Fibroblast of skin of right biceps (primary cell): ENCODE results near the gene TP73.

ENCODE experiments used
- DNase-seq: peaks from one replicate; pipeline ENCODE4 v3.0.0-alpha.2; 2013

The TP73 gene

GRCh38 chr1:3691421-3692204, 39.3 kb downstream of the TP73 start:
- no peak for DNase-seq

DNA sequence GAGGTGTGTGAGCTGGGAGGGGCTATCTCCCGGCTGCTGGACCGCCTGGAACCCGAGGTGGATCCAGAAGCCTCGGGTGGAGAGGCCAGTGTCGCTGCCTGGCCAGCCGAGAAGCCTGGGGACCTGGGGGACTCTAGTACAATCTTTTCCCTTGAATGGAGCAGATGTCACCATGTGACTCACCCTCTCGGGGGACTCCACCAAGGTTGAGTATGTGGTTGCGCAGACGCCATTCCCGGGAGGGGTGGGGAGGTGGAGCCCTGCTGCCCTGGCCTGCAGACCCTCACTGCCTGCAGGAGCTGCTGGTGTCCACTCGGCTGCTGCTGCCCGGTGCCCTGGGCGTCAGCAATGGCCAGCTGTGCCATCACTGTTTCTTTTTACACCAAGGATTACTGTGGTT, 40.3 kb downstream of the TP73 start:
- no peak for DNase-seq

- DNase-seq, result no peak
Measured at GRCh38 chr1:3693321-3693720, 41.0 kb downstream of the TP73 start.

DNA sequence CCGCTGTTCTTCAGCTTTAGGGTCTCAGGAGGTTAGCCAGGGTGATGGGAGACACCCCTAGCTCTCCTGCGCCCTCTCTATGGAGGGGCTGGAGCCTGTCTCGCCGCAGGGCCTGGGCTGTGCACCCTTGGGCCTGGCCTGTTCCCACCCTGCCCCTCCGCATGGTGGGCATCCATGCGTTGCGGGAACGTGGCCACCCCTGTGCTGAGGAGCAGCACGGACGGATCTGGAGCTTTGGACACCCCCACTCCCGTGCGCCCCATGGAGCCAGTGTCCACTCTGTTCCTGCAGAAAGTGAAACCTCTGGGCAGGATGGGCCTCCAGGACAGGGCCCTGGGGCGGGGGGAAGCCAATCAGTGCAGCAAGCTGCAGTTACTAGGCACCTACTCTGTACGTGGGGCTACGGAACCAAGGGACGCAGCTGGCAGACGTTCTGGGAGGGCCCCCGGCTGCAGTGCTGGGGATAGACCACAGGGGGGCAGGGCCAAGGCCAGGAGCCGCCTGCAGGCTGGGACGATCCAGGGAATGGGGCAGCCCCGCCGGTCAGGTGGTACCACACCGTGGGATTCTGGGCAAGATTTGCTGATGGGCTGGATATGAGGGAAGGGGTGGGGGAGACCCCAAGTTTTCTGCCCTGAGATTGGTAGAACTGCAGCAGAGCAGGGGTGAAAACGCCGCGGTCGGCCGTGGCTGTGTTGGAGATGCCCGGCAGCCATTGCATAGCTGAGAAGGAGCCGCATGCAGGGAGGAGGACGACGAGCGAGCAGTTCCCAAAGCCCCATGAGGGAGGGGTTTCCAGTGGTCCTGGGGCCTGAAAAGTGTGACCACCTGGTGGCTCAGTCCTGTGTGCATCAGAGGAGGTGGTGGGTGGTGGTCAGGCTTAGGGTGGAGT, 43.3 kb downstream of the TP73 start:
- peak; percentile 3 for DNase-seq

DNA sequence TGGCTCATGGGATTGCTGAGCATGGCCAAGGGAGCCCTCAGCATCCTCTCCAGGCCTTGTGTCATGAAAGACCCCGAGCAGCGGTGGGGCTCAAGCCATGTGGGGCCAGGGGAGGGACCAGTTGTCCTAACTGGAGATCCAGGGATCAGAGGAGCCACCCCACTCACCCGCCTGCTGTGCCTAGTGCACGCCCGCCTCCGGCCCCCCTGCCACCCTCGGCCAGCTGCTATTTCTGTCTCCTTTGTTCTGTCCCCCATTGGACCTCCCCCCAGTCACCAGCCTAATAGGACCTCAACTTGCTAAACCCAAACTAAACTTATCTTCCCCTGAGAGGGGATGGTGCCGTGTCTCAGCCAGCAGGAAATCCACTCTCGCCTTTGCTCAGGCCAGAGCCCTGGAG, 44.4 kb downstream of the TP73 start:
- no peak for DNase-seq

GRCh38 chr1:3697104-3697503, 44.8 kb downstream of the TP73 start:
- DNase-seq, result no peak

DNA sequence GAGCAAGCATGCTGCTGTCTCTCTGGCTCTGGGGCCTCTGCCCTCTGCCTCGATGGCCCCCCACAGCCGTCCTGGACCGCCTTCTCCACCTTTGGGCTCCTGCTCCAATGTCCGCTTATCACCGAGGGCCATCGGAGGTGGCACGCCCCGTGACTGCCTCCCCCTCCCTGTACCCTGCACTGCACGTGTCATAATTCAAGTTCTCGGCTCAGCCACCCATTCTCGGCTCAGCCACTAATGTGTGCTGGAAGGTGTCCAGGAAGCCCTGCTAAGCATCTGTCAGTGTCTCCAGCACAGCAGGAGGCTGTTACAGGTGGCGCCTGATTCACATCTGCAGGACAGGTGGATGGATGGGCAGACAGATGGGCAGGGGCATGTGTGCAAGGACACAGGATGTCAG, 45.5 kb downstream of the TP73 start:
- DNase-seq, result no peak

DNA sequence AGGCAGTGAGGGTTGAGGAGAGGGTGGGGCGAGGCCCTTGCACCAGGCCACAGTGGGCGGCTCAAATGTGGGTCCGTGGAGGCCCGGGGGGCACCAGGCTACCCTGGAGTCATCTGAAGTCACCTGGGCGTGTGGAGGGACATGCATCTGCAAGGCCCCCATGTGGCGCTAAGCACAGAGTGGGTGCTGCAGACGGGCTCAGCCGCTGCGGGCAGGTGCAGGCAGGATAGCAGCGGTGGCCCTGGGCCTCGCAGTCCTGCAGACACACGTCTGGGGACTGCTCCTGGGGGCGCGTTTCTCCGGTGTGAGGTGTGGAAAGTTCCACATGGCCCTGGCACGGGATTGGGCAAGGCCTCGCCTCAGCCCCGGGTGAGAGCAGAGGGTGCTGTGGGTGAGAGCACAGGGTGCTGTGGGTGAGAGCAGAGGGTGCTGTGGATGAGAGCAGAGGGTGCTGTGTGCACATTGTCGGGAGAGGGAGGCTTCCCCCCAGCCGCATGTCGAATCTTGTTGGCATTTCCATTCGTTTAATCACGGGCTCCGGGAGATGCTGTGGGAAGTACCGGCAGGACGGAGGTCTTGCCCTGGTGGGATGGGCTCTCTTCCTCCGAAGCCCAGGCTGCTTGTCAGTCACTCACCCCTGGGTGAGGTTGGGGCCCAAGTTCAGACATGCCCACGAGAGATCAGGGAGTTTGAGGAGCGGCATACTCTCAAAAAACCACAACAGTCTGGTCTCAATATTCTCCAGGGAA, 46.5 kb downstream of the TP73 start:
- no peak for DNase-seq

GRCh38 chr1:3699596-3699995, 47.3 kb downstream of the TP73 start:
- DNase-seq, result no peak

DNA sequence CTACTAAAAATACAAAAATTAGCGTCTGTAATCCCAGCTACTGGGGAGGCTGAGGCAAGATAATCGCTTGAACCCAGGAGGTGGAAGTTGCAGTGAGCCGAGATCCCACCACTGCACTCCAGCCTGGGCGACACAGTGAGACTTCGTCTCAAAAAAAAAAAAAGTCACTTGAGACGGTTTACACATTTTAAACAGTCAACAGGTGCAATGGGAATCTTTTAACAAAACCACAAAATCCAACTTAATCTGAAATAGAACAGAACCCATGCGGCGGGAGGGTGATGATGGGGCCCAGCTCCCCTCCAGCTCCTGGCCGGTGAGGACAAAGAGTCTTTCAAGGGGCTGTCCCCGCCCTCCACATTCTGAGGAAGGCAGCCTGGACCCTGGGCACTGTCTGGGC, 48.3 kb downstream of the TP73 start:
- no peak for DNase-seq

DNA sequence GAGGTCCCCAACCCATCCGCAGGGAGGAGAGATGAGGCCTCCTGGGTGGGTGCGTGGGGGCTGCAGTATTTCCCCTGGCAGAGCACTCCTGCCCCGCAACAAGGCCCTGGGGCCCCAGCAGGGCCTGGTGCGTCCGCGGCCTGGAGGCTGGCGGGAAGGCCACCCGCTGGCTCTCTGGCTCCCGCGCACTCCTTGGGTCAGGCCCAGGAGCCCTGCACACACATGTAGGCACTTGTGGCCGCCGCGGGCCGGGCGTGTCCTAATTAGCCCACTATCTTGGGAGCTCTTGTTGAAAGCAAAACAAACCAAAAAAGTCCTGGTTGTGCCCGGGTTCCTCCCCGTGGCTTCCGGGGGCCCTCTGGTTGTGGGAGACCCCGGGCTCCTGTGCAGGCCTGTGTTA, 50.2 kb downstream of the TP73 start:
- no peak for DNase-seq

GRCh38 chr1:3702990-3703728, 50.8 kb downstream of the TP73 start:
- peak; percentile 27 for DNase-seq

- no peak for DNase-seq
Measured at GRCh38 chr1:3703786-3704371, 51.6 kb downstream of the TP73 start.

DNA sequence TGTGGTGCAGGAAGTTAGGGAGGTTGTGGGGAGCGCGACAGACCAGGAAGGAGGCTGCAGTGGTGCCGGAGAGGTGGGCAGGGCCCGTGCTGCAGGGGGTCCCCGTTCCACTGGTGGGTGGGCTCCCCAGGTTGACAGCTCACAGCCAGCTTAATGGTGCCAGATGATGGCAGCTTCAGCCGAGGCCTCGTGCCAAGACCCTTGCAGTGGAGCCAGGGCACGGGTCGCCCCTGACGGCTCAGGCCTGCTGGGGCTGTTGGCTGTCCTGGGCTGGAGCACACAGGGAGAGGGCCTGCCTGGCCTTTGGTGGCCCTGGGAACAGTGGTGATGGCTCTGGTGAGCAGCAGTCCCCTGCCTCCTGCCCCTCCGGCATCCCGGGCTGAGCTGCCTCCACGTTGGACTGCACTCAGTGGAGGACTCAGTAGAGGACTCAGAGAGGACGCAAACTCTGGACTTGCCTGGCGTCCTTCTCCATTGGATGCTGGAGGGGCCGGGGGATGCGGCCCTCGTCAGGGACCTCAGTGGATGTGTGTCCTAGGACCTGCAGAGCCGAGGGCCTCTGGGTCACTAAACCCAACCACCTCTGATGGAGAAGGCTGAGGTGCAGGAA, 53.1 kb downstream of the TP73 start:
- no peak for DNase-seq

GRCh38 chr1:3706651-3707297, 54.5 kb downstream of the TP73 start:
- DNase-seq, result no peak

DNA sequence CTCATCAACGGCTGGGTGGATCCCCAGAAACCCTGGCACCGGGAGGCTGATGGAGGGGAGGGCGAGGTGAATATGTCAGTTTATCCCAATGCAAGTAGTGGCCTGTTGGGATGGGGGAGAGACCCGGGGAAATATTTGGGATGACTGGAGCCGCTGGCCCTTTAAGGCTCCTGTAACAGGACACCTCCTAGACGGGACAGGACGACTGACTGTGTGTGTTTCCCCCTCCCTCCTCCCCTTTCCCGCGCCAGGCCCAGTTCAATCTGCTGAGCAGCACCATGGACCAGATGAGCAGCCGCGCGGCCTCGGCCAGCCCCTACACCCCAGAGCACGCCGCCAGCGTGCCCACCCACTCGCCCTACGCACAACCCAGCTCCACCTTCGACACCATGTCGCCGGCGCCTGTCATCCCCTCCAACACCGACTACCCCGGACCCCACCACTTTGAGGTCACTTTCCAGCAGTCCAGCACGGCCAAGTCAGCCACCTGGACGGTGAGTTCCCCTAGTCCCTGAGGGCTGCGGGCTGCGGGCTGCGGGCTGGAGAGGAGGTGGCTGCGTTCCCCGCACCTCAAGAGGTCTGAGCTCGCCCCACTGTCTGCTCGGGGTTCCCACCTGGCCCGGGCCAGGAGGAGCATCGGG, 55.1 kb downstream of the TP73 start:
- DNase-seq, result no peak

DNA sequence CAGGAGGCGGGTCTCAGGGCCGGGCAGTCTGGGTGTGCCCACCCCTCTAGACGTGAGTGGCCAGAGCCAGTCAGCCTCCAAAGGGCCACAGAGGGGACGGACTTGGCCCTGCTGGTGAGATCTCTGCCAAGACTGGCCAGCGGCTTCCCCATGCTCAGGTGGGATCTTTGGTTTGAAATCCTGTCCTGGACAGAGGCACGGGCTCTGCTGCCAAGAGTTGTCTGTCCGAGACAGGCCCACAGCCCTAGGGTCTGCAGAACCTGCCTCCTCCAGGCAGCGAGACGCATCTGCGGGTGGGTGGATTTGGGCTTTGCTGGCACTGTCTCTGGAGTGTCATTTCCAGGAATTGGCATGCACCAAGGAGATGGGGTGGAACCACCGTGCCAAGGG, 55.6 kb downstream of the TP73 start:
- no peak for DNase-seq

- no peak for DNase-seq
Measured at GRCh38 chr1:3708791-3709190, 56.5 kb downstream of the TP73 start.

DNA sequence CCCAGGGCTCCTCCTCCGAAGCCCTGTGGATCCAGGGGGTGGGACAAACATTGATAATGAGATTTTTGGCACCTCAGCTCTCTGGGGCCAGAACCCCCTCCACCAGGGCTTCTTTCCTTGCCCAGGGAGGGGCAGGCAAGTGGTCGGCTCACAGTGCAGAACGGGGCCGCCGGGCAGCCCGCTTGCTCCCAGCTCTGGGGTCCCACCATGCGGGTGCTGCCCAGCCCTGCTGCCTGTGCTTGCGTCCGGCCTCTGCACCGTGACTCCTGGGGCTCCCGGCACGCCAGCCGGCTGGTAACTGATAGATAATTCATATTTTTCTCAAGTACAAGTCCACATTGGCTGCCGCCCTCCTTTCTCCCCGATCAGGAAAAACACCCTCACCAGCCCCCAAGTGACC, 57.9 kb downstream of the TP73 start:
- DNase-seq, result no peak

GRCh38 chr1:3711381-3711779, 59.1 kb downstream of the TP73 start:
- DNase-seq, result no peak
